NCI-H187 treated with DMSO at 0.1 percent for 48 hours (cell line): ENCODE data around the gene NFIA.
"Not testable (repeated sequence)": the region's sequence is repeated elsewhere in the genome, so short reads cannot be mapped to it uniquely, and the experiment has no call there.

Experiments used
- DNase-seq: peaks from one replicate; lab custom pipeline; 2025; lab: John Stamatoyannopoulos, UW

The NFIA gene

GRCh38 chr1:61058483-61059245, 23.7 kb upstream of the NFIA start:
- no peak for DNase-seq

GRCh38 chr1:61061601-61062000, 20.8 kb upstream of the NFIA start:
- DNase-seq: not testable (repeated sequence)

- DNase-seq: no peak
Measured at GRCh38 chr1:61064673-61065072, 17.7 kb upstream of the NFIA start.

GRCh38 chr1:61067446-61068019, 14.8 kb upstream of the NFIA start:
- DNase-seq: no peak

GRCh38 chr1:61070054-61070453, 12.3 kb upstream of the NFIA start:
- no peak for DNase-seq

- no peak for DNase-seq
Measured at GRCh38 chr1:61071205-61072130, 10.9 kb upstream of the NFIA start.

- DNase-seq: no peak
Measured at GRCh38 chr1:61073871-61074270, 8.5 kb upstream of the NFIA start.

GRCh38 chr1:61075833-61076232, 6.5 kb upstream of the NFIA start:
- not testable (repeated sequence) for DNase-seq

GRCh38 chr1:61076728-61077675, 5.4 kb upstream of the NFIA start:
- peak; percentile 90 for DNase-seq

DNA sequence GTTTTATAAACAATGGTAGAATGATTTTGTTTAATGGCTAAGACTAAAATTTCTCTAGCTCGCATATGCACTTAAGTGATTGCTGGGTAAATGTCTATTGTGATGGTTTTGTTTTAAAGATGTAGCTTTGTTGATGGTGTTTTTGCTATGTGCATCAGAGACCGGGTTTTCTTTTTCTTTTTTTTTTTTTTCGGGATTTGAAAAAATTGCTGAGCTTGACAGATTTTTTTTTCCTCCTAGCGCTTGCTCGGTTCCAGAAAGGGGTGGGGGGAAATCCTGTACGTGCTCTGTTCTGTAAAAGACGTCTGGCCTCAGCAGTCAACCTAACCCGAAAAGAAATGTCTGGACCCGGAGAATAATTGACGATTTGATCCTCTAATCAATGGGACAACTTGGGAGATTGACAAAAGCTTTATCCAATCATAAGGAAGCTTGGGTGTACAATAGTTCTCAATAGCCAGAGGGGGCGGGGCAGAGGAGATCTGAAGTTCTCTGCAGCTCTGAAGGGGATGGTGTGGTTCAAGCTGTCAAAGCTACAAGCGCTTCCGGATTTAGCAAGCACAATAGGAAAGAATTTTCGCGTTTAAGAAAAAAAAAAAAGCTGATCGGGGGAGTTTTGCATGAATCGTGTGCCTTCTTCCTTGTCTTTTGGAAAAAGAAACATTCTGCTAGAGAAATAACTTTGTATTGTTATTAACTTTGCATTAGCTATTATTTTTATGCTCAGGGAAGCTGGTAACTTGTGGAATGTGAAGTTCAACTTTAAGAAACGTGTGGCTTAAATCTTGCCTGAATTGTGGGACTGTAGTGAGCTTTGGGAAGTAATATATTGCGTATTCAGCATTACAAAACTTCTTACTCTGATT, 4.5 kb upstream of the NFIA start:
- peak; percentile 98 for DNase-seq

DNA sequence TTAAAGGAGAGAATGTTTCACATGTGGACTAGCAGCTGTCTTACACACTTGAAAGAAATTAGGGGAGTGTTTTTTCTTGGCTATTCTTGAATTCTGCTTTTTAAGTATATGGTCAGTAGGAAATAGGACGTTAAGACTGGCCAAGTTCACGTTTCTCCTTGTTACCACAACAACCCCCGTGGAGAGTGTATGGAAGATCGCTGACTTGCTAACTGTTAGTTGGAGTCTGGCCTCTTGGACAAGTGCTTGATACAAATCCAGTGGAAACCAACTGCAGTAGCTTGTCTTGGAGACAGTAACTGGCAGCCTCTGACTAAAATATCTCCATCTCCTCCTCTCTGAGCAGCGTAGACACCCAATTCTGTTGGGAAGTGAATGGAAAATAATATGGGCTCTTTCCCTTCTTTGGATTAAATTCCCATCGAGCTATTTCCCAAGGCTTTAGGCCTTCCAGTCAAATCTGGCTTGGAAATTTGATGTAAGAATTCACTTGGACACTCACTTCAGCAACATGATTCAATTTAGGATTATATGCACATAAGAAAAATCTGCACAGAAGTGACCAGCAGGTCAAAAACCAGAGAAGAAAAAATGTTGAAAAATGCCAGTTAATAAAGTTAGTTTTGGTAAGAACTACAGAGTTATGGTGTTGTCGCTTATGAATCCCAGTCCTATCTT, 3.6 kb upstream of the NFIA start:
- DNase-seq: no peak

- DNase-seq: peak; percentile 56
Measured at GRCh38 chr1:61079296-61079897, 3.0 kb upstream of the NFIA start.

GRCh38 chr1:61079898-61080336, 2.4 kb upstream of the NFIA start:
- no peak for DNase-seq

DNA sequence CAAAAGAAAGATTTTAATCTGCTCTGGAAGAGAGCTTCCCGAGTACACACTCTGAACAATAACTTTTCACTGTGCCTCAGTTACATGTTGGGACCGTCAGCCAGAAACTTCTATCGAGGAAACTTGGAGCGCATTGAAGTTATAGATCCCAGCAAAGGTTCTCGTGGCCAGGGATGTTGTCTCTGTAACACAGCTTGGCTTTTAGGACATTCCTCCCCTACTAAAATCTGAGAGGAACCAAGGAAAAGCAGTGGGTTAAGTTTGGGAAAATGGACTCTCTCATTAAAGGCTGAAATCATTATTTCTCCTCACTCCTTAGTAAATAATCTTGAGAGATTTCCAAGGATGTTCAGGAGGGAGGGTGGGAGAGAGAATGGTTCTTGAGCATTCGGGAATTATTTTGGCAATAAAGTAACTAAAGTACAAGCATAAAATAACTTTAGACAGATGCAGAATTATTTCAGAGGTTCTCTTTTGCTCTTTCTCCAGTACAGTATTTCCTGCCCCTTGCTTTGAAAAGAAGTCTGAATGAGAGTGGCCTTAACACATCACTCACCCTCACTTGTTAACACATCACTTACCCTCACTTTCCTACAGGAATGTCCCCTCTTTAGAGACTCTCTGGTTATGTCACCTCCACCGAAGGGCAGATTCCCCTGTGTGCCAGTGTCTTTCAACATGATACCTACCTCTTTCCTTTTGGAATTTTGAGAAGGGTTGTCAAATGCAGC, 1.8 kb upstream of the NFIA start:
- no peak for DNase-seq

- no peak for DNase-seq
Measured at GRCh38 chr1:61081144-61081685, 1.1 kb upstream of the NFIA start.

DNA sequence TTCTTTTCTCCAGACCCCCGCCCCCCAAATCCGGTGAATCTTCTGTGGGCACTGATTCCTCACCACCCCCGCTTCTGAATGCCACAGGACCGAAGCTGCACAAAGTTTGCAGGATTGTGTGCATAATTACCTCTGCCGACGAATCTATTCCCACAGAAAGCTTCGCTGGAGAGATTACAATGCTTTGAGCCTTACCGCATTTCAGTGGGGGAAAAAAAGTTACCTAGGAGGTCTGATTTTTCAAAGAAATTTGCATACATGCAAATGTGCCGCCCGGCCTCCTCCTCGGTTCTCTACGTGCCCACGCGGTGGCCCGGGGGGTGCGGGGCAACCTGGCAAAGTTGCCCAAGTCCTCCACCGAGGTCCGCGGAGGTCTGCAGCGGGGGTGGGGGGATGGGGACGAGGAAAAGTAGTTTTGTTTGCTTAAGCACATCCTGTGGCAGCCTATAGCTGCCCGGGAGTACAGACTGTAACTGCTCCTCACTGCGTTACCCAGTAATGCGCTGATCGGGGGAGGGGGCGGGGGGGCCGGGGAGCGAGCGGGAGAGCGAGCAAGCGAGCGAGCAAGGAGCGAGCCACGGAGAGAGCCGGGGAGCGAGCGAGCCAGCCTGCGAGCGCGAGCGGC, 563 bp upstream of the NFIA start:
- no peak for DNase-seq

GRCh38 chr1:61083013-61083806, 849 bp downstream of the NFIA start:
- no peak for DNase-seq
